Activated T-helper 2 cell treated with anti-CD3 and anti-CD28 coated beads, Interferon-gamma antibody, Interleukin-2, Interleukin-4, amounts not matched to agents 10 μg/mL and 5 μg/mL and 100 μg/mL, durations not matched to agents 14 hours and 24 hours and 36 hours (primary cell): Measurements from ENCODE around the gene DNAH14. TPM values are rescaled to one million over a fixed set of nuclear protein-coding genes. Genes with fewer than 3 reads are reported as not detected.
"Not testable (repeated sequence)": the region's sequence is repeated elsewhere in the genome, so short reads cannot be mapped to it uniquely, and the experiment has no call there.

Experiments used
- DNase-seq: peaks from one replicate; pipeline ENCODE4 v3.0.0; 2021; ENCODE audit warnings: low spot score
- H3K27ac Mint-ChIP-seq: one replicate; pipeline ENCODE4 v1.8.0; 2021; ENCODE audit warnings: mixed read lengths
- H3K27me3 Mint-ChIP-seq: one replicate; pipeline ENCODE4 v1.8.0; 2021; ENCODE audit warnings: low read depth, mixed read lengths
- H3K36me3 Mint-ChIP-seq: one replicate; pipeline ENCODE4 v1.8.0; 2021; ENCODE audit warnings: low read depth, mixed read lengths
- H3K4me1 Mint-ChIP-seq: one replicate; pipeline ENCODE4 v1.8.0; 2021; ENCODE audit warnings: low read depth, mixed read lengths
- H3K4me3 Mint-ChIP-seq: one replicate; pipeline ENCODE4 v1.8.0; 2021; ENCODE audit warnings: low read depth, mild to moderate bottlenecking, moderate library complexity, mixed read lengths
- H3K9me3 Mint-ChIP-seq: one replicate; pipeline ENCODE4 v1.8.0; 2021; ENCODE audit warnings: mixed read lengths
- intact Hi-C: fragments of 100-400 bp; cut with micrococcal nuclease; formaldehyde crosslinking; loops from one replicate; pipeline ENCODE4 v1.15.1; 2023
- total RNA-seq: library from RNA; stranded (reverse); gene quantifications from 2 replicates; pipeline ENCODE4 v1.2.3, GENCODE V29; 2022

The DNAH14 gene
- total RNA-seq, 1 donor from 2014 or later, result 0.32 TPM

- H3K27ac Mint-ChIP-seq, DNase-seq, H3K27me3 Mint-ChIP-seq, intact Hi-C loops, H3K4me1 Mint-ChIP-seq, H3K9me3 Mint-ChIP-seq, H3K36me3 Mint-ChIP-seq, H3K4me3 Mint-ChIP-seq: not testable (repeated sequence)
Measured at GRCh38 chr1:225210180-225210579, 280.7 kb downstream of the DNAH14 start.

- H3K27me3 Mint-ChIP-seq, H3K36me3 Mint-ChIP-seq, H3K4me1 Mint-ChIP-seq, H3K9me3 Mint-ChIP-seq, H3K27ac Mint-ChIP-seq, DNase-seq, intact Hi-C loops, H3K4me3 Mint-ChIP-seq: not testable (repeated sequence)
Measured at GRCh38 chr1:225211694-225212442, 282.4 kb downstream of the DNAH14 start.

- intact Hi-C loops, result no loop called here
- no peaks in the 10 kb centered on the region for H3K36me3 Mint-ChIP-seq
- no peak overlapping the region for H3K4me3 Mint-ChIP-seq
- no peaks in the 10 kb centered on the region for H3K9me3 Mint-ChIP-seq
- H3K27ac Mint-ChIP-seq, result no peak overlapping the region
- H3K27me3 Mint-ChIP-seq, result no peaks in the 10 kb centered on the region
- H3K4me1 Mint-ChIP-seq, result no peaks in the 10 kb centered on the region
- no peak for DNase-seq
Measured at GRCh38 chr1:225224287-225224686, 294.8 kb downstream of the DNAH14 start.

GRCh38 chr1:225225681-225226080, 296.2 kb downstream of the DNAH14 start:
- Mint-ChIP-seq H3K4me1 (no peaks in the 10 kb centered on the region), H3K9me3 (no peaks in the 10 kb centered on the region), H3K27ac (no peak overlapping the region), H3K27me3 (no peaks in the 10 kb centered on the region), H3K36me3 (no peaks in the 10 kb centered on the region), H3K4me3 (no peak overlapping the region)
- intact Hi-C loops, result no loop called here
- no peak for DNase-seq

GRCh38 chr1:225228871-225229303, 299.4 kb downstream of the DNAH14 start:
- DNase-seq, result no peak
- H3K36me3 Mint-ChIP-seq, result no peaks in the 10 kb centered on the region
- H3K27ac Mint-ChIP-seq, result no peak overlapping the region
- intact Hi-C loops, result no loop called here
- H3K27me3 Mint-ChIP-seq, result no peaks in the 10 kb centered on the region
- no peak overlapping the region for H3K4me3 Mint-ChIP-seq
- H3K4me1 Mint-ChIP-seq, result no peaks in the 10 kb centered on the region
- H3K9me3 Mint-ChIP-seq, result no peaks in the 10 kb centered on the region

- not testable (repeated sequence) for H3K9me3 Mint-ChIP-seq
Measured at GRCh38 chr1:225229429-225229828, 300.0 kb downstream of the DNAH14 start.

GRCh38 chr1:225230483-225230882, 301.0 kb downstream of the DNAH14 start:
- Mint-ChIP-seq H3K36me3 (no peaks in the 10 kb centered on the region), H3K4me3 (no peak overlapping the region), H3K27me3 (no peaks in the 10 kb centered on the region), H3K27ac (no peak overlapping the region), H3K9me3 (no peaks in the 10 kb centered on the region), H3K4me1 (no peaks in the 10 kb centered on the region)
- no peak for DNase-seq
- intact Hi-C loops, result no loop called here

More at GRCh38 chr1:225229429-225229828, 300.0 kb downstream of the DNAH14 start:
- H3K27me3 Mint-ChIP-seq, H3K36me3 Mint-ChIP-seq, H3K27ac Mint-ChIP-seq, H3K4me1 Mint-ChIP-seq, H3K4me3 Mint-ChIP-seq, intact Hi-C loops, DNase-seq: not testable (repeated sequence)

DNA sequence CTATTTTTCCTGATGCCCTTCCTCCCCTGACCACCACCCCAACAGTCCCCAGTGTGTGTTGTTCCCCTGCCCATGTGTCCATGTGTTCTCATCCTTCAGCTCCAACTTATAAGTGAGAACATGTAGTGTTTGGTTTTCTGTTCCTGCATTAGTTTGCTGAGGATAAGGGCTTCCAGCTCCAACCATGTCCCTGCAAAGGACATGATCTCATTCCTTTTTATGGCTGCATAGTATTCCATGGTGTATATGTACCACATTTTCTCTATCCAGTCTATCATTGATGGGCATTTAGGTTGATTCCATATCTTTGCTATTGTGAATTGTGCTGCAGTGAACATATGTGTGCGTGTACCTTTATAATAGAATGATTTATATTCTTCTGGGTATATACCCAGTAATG, 303.5 kb downstream of the DNAH14 start:
- H3K36me3 Mint-ChIP-seq, DNase-seq, H3K9me3 Mint-ChIP-seq, H3K27ac Mint-ChIP-seq, H3K4me3 Mint-ChIP-seq, intact Hi-C loops, H3K4me1 Mint-ChIP-seq, H3K27me3 Mint-ChIP-seq: not testable (repeated sequence)

DNA sequence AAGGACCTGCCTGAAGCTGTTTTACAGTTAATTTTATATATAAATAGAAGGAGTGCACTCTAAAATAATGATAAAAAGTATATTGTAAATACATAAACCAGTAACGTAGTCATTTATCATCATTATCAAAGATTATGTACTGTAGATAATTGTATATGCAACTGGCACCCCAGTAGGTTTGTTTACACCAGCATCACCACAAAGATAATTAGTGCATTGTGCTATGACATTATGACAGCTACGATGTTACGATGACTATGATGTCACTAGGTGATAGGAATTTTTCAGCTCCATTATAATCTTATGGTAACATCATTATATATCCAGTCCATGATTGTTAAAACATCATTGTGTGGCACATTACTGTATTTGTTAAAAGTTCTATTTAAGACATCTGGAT, 313.1 kb downstream of the DNAH14 start:
- no peaks in the 10 kb centered on the region for H3K4me1 Mint-ChIP-seq
- H3K9me3 Mint-ChIP-seq, result no peaks in the 10 kb centered on the region
- no peaks in the 10 kb centered on the region for H3K36me3 Mint-ChIP-seq
- no peak overlapping the region for H3K27ac Mint-ChIP-seq
- DNase-seq, result no peak
- intact Hi-C loops, result no loop called here
- no peak overlapping the region for H3K4me3 Mint-ChIP-seq
- H3K27me3 Mint-ChIP-seq, result no peaks in the 10 kb centered on the region

GRCh38 chr1:225250432-225250831, 321.0 kb downstream of the DNAH14 start:
- no peak for DNase-seq
- Mint-ChIP-seq H3K27ac (no peak overlapping the region), H3K27me3 (no peaks in the 10 kb centered on the region), H3K9me3 (no peaks in the 10 kb centered on the region), H3K36me3 (no peaks in the 10 kb centered on the region), H3K4me1 (no peaks in the 10 kb centered on the region), H3K4me3 (no peak overlapping the region)
- intact Hi-C loops, result no loop called here

DNA sequence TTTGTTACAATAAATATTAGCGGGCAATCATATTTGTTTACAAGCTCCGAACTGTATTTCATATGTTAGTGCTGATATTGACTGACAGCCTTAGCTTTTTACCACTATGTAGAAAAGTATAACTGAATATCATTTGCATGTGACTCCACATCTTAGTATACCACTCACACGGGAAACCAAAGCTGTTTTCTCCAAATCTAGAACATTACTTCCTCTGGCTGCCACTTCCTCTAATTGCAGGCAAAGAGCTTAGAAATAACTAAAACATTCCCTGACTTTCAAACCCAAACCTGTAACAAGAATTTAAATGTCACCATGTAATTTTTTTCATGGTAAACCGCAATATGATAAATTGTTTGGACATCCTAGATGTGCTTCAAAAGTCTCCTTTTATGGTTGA, 323.7 kb downstream of the DNAH14 start:
- no peak overlapping the region for H3K27ac Mint-ChIP-seq
- no peak for DNase-seq
- H3K9me3 Mint-ChIP-seq, result no peaks in the 10 kb centered on the region
- intact Hi-C loops, result no loop called here
- H3K27me3 Mint-ChIP-seq, result no peaks in the 10 kb centered on the region
- H3K4me3 Mint-ChIP-seq, result no peak overlapping the region
- H3K4me1 Mint-ChIP-seq, result no peaks in the 10 kb centered on the region
- H3K36me3 Mint-ChIP-seq, result no peaks in the 10 kb centered on the region

DNA sequence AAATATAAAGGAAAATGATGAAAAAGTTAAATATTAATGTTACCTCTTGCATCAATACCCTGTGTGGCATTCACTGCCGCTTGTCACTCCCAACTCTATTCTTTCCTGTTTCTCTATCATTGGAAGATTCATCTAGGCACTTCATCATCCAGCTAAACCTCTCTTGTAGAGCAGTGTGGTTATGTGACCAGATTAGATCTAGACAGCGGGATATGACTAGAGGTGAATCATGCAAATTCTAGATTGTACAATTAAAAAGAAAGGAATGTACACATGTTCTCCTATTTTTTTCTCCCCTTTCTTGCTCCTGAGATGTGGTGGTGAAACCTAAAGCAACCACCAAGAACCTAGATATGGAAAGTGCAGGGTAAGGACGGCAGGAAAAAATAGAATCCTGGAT, 324.3 kb downstream of the DNAH14 start:
- intact Hi-C loops, result no loop called here
- Mint-ChIP-seq H3K9me3 (no peaks in the 10 kb centered on the region), H3K36me3 (no peaks in the 10 kb centered on the region), H3K27ac (no peak overlapping the region), H3K27me3 (no peaks in the 10 kb centered on the region), H3K4me1 (no peaks in the 10 kb centered on the region), H3K4me3 (no peak overlapping the region)
- DNase-seq, result no peak

DNA sequence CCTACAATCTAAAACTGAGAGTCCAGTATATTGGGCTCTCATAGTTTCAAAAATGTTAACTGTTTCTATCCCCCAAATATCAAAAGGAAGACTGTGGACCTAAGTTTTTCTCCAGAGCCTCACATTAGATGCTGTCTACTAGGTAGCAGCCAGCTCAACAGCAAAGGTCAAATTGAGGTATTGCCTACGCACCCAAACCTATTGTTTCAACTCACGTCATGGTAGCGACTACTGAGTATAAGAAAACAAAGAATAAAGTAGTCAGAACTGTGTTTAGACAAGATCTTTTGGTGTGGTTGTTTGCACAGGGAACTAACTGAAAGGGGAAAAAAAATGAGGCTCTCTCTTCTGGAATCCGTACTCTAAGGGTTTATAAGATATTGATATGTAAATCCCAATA, 325.2 kb downstream of the DNAH14 start:
- Mint-ChIP-seq H3K9me3 (no peaks in the 10 kb centered on the region), H3K27me3 (no peaks in the 10 kb centered on the region), H3K27ac (no peak overlapping the region), H3K4me3 (no peak overlapping the region), H3K4me1 (no peaks in the 10 kb centered on the region), H3K36me3 (no peaks in the 10 kb centered on the region)
- intact Hi-C loops, result no loop called here
- DNase-seq, result no peak

- DNase-seq, result no peak
- Mint-ChIP-seq H3K27me3 (no peaks in the 10 kb centered on the region), H3K4me1 (no peaks in the 10 kb centered on the region), H3K36me3 (no peaks in the 10 kb centered on the region), H3K27ac (no peak overlapping the region), H3K9me3 (no peaks in the 10 kb centered on the region), H3K4me3 (no peak overlapping the region)
- intact Hi-C loops, result no loop called here
Measured at GRCh38 chr1:225257081-225257480, 327.6 kb downstream of the DNAH14 start.
